ENCODE measurements around the gene ZNF227.

Gene ZNF227

GRCh38 chr19:44278181-44278690 is 65.9 kb downstream of the ZNF227 start:
- Mint-ChIP-seq H3K9me3 (peaks cover 83% of the 10 kb centered on the region), H3K4me3 (no peak overlapping the region), H3K36me3 (ENCODE audit: low read depth) (peaks cover 94% of the 10 kb centered on the region), H3K27ac (no peak overlapping the region), H3K27me3 (ENCODE audit: low read depth, poor library complexity) (peaks cover 4% of the 10 kb centered on the region), H3K4me1 (no peaks in the 10 kb centered on the region)
- TF ChIP-seq CTCF (IDR thresholded peaks at IDR 0.05), result no peak
- DNase-seq, result no peak

- no peaks in the 10 kb centered on the region for H3K4me1 Mint-ChIP-seq
- no peak for TF ChIP-seq CTCF (IDR thresholded peaks at IDR 0.05)
- H3K4me3 Mint-ChIP-seq, result no peak overlapping the region
- H3K36me3 Mint-ChIP-seq (ENCODE audit: low read depth), result peaks cover 84% of the 10 kb centered on the region
- DNase-seq, result no peak
- peaks cover 72% of the 10 kb centered on the region for H3K9me3 Mint-ChIP-seq
- no peak overlapping the region for H3K27ac Mint-ChIP-seq
- peaks cover 7% of the 10 kb centered on the region for H3K27me3 Mint-ChIP-seq (ENCODE audit: low read depth, poor library complexity)
Observed at GRCh38 chr19:44280916-44281315, 68.6 kb downstream of the ZNF227 start.

- no peak overlapping the region for H3K4me3 Mint-ChIP-seq
- no peak overlapping the region for H3K27ac Mint-ChIP-seq
- DNase-seq, result no peak
- H3K9me3 Mint-ChIP-seq, result peaks cover 73% of the 10 kb centered on the region
- no peaks in the 10 kb centered on the region for H3K4me1 Mint-ChIP-seq
- TF ChIP-seq CTCF (IDR thresholded peaks at IDR 0.05), result no peak
- peaks cover 8% of the 10 kb centered on the region for H3K27me3 Mint-ChIP-seq (ENCODE audit: low read depth, poor library complexity)
- peaks cover 84% of the 10 kb centered on the region for H3K36me3 Mint-ChIP-seq (ENCODE audit: low read depth)
Observed at GRCh38 chr19:44282846-44283245, 70.5 kb downstream of the ZNF227 start.

GRCh38 chr19:44284968-44285367 is 72.6 kb downstream of the ZNF227 start:
- H3K4me1 Mint-ChIP-seq, result no peaks in the 10 kb centered on the region
- H3K27ac Mint-ChIP-seq, result no peak overlapping the region
- peaks cover 75% of the 10 kb centered on the region for H3K9me3 Mint-ChIP-seq
- H3K4me3 Mint-ChIP-seq, result no peak overlapping the region
- peaks cover 86% of the 10 kb centered on the region for H3K36me3 Mint-ChIP-seq (ENCODE audit: low read depth)
- DNase-seq, result no peak
- TF ChIP-seq CTCF (IDR thresholded peaks at IDR 0.05), result no peak
- peaks cover 13% of the 10 kb centered on the region for H3K27me3 Mint-ChIP-seq (ENCODE audit: low read depth, poor library complexity)

Measured in nephron progenitor cell (in vitro differentiated cells).